ENCODE results near the gene RSRP1. TPM values are rescaled to one million over a fixed set of nuclear protein-coding genes. Genes with fewer than 3 reads are reported as not detected.
"Not testable (repeated sequence)": the region's sequence is repeated elsewhere in the genome, so short reads cannot be mapped to it uniquely, and the experiment has no call there.

The RSRP1 gene
- polyA plus RNA-seq, 1 donor (not counting 4 experiments of a cell fraction or from before 2014, with no cell fraction given) = 71.2 TPM

DNA sequence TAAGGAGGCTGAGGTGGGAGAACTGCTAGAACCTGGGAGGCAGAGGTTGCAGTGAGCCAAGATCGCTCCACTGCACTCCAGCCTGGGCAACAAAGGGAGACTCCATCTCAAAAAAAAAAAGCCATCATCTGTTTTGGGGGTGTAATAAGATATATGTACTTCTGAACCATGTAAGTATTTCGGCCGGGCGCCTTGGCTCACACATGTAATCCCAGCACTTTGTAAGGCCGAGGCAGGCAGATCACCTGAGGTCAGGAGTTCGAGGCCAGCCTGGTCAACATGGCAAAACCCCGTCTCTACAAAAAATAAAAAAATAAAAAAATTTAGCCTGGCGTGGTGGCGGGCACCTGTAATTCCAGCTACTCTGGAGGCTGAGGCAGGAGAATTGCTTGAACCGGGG is 11.8 kb downstream of the RSRP1 start:
- H3K9me3 ChIP-seq (ENCODE audit: control insufficient read depth, low read depth, low read length); H3K4me3 ChIP-seq (ENCODE audit: control insufficient read depth in 2 of 3, extremely low read depth in 1 of 3, insufficient read depth in 2 of 3, low read depth in 1 of 3, low read length in 3 of 3); DNase-seq (ENCODE audit: low read depth, low spot score); H3K36me3 ChIP-seq (ENCODE audit: control insufficient read depth in 2 of 2, extremely low read depth in 1 of 2, insufficient read depth in 2 of 2, low read length in 2 of 2); H3K27me3 ChIP-seq (ENCODE audit: control insufficient read depth, extremely low read depth, insufficient read depth, low read length); H4K20me1 ChIP-seq (ENCODE audit: control insufficient read depth, extremely low read depth, insufficient read depth, low read length); H2AFZ ChIP-seq (ENCODE audit: control insufficient read depth, low read length); H3K4me2 ChIP-seq (ENCODE audit: control insufficient read depth, extremely low read depth, insufficient read depth, low read depth, low read length); H3K9me1 ChIP-seq (ENCODE audit: control insufficient read depth, extremely low read depth, insufficient read depth, low read length); FAIRE-seq; H3K27ac ChIP-seq (ENCODE audit: control insufficient read depth, insufficient read depth, low read length); dilution Hi-C loops (cut with MboI; ENCODE audit: extremely low pct_ligation_motif_present, low sequenced_read_pairs); H3K9ac ChIP-seq (ENCODE audit: control insufficient read depth, extremely low read depth, insufficient read depth, low read length): not testable (repeated sequence)
- Histone ChIP-seq H3K79me2 (ENCODE audit: control insufficient read depth, insufficient read depth, low read length) (peaks cover 22% of the 10 kb centered on the region), H3K4me1 (ENCODE audit: control insufficient read depth, extremely low read depth, insufficient read depth, low read length) (peaks cover 18% of the 10 kb centered on the region)

GRCh38 chr1:25232866-25233784 is 14.1 kb downstream of the RSRP1 start:
- Histone ChIP-seq H4K20me1 (ENCODE audit: control insufficient read depth, extremely low read depth, insufficient read depth, low read length) (no peaks in the 10 kb centered on the region), H3K4me2 (ENCODE audit: control insufficient read depth, extremely low read depth, insufficient read depth, low read depth, low read length) (peak overlapping the region; percentile 88), H3K4me3 (ENCODE audit: control insufficient read depth in 2 of 3, extremely low read depth in 1 of 3, insufficient read depth in 2 of 3, low read depth in 1 of 3, low read length in 3 of 3) (peak overlapping the region; percentile 79 to 88 (median 87)), H2AFZ (ENCODE audit: control insufficient read depth, low read length) (peak overlapping the region; percentile 91), H3K36me3 (ENCODE audit: control insufficient read depth in 2 of 2, extremely low read depth in 1 of 2, insufficient read depth in 2 of 2, low read length in 2 of 2) (peaks cover 3 to 7% of the 10 kb centered on the region in 2 experiments), H3K9ac (ENCODE audit: control insufficient read depth, extremely low read depth, insufficient read depth, low read length) (peak overlapping the region; percentile 92), H3K79me2 (ENCODE audit: control insufficient read depth, insufficient read depth, low read length) (peaks cover 24% of the 10 kb centered on the region), H3K9me1 (ENCODE audit: control insufficient read depth, extremely low read depth, insufficient read depth, low read length) (no peaks in the 10 kb centered on the region), H3K4me1 (ENCODE audit: control insufficient read depth, extremely low read depth, insufficient read depth, low read length) (peaks cover 13% of the 10 kb centered on the region), H3K27ac (ENCODE audit: control insufficient read depth, insufficient read depth, low read length) (peak overlapping the region; percentile 93), H3K9me3 (ENCODE audit: control insufficient read depth, low read depth, low read length) (no peaks in the 10 kb centered on the region), H3K27me3 (ENCODE audit: control insufficient read depth, extremely low read depth, insufficient read depth, low read length) (no peaks in the 10 kb centered on the region)
- DNase-seq (ENCODE audit: low read depth, low spot score) (no peak), FAIRE-seq (peak; percentile 81)
- TF ChIP-seq, protein P1, sequence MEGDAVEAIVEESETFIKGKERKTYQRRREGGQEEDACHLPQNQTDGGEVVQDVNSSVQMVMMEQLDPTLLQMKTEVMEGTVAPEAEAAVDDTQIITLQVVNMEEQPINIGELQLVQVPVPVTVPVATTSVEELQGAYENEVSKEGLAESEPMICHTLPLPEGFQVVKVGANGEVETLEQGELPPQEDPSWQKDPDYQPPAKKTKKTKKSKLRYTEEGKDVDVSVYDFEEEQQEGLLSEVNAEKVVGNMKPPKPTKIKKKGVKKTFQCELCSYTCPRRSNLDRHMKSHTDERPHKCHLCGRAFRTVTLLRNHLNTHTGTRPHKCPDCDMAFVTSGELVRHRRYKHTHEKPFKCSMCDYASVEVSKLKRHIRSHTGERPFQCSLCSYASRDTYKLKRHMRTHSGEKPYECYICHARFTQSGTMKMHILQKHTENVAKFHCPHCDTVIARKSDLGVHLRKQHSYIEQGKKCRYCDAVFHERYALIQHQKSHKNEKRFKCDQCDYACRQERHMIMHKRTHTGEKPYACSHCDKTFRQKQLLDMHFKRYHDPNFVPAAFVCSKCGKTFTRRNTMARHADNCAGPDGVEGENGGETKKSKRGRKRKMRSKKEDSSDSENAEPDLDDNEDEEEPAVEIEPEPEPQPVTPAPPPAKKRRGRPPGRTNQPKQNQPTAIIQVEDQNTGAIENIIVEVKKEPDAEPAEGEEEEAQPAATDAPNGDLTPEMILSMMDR (optimal IDR thresholded peaks at IDR 0.05 in 1 of 3, IDR thresholded peaks at IDR 0.05 in 1 of 3, conservative IDR thresholded peaks at IDR 0.05 in 1 of 3; ENCODE audit: extremely low read depth in 1 of 3, insufficient read depth in 2 of 3, low read length in 3 of 3) = no peak
- no peak for TF ChIP-seq EZH2 (IDR thresholded peaks at IDR 0.05; ENCODE audit: low read length)
- dilution Hi-C loops (cut with MboI; ENCODE audit: extremely low pct_ligation_motif_present, low sequenced_read_pairs) = no loop called here
